ENCODE results near the gene ENAH. TPM values are rescaled to one million over a fixed set of nuclear protein-coding genes. Genes with fewer than 3 reads are reported as not detected.

Gene ENAH
- total and polyA plus RNA-seq, 9 of the 15 experiments (the other 6 are each of a cell fraction or from before 2014, with no cell fraction given) = 0.03 to 1.2 (median 0.15) TPM

DNA sequence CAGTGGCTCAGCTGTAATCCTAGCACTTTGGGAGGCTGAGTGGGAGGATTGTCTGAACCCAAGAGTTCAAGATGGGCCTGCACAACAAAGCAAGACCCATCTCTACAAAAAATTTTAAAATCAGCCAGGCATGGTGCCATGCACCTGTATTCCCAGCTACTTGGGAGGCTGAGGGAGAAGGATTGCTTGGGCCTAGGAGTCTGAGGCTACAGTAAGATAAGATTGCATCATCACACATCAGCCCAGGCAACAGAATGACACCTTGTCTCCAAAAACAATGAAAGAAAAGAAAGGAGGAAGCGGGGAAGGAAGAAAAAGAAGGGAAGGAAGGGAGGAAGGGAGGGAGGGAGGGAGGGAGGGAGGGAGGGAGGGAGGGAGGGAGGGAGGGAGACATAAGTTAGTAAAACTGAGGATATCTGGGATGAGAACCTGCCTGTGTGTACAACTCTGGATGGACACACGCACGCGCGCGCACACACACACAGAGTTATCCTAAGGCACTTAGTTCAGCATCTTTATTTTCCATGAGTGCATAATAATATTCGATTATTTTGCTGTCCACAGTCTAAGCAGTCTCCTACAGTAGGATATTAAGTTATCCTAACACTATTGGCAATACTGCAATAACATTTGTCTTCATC is 132.2 kb downstream of the ENAH start (continued):
- TF ChIP-seq PCBP2 (IDR thresholded peaks at IDR 0.05; ENCODE audit: low read depth, low read length, poor library complexity, severe bottlenecking) (peak; percentile 73), JUND (IDR thresholded peaks at IDR 0.05; ENCODE audit: borderline replicate concordance, low read depth, low read length) (no peak), JUND (tag; IDR thresholded peaks at IDR 0.05; ENCODE audit: borderline replicate concordance, low read depth, low read length) (no peak), ATF7 (IDR thresholded peaks at IDR 0.05) (no peak)

- Histone ChIP-seq H2AFZ (ENCODE audit: low read depth, low read length) (no peak overlapping the region), H3K4me1 (replicated peaks in 1 of 2; ENCODE audit: control insufficient read depth in 2 of 2, insufficient read depth in 2 of 2, low read length in 2 of 2) (no peaks in the 10 kb centered on the region), H3K27ac (ENCODE audit: extremely low read depth, low read depth, low read length) (no peak overlapping the region), H3K36me3 (ENCODE audit: control insufficient read depth, insufficient read depth, low read length) (no peaks in the 10 kb centered on the region), H3K79me2 (ENCODE audit: control insufficient read depth, insufficient read depth, low read length) (no peaks in the 10 kb centered on the region; the same call in 2 of the 3 replicates), H3K27me3 (ENCODE audit: control insufficient read depth in 2 of 2, insufficient read depth in 2 of 2, low read length in 2 of 2) (peaks cover 18 to 24% of the 10 kb centered on the region in 2 experiments), H4K20me1 (replicated peaks; ENCODE audit: control insufficient read depth, insufficient read depth, low read length) (no peaks in the 10 kb centered on the region), H3K4me3 (no peak overlapping the region), H3K9ac (ENCODE audit: insufficient read depth in 1 of 2, low read depth in 2 of 2, low read length in 2 of 2) (no peak overlapping the region), H3K9me1 (ENCODE audit: control insufficient read depth, insufficient read depth, low read length) (no peaks in the 10 kb centered on the region), H3K4me2 (ENCODE audit: insufficient read depth, low read length) (no peak overlapping the region), H3K9me3 (replicated peaks; ENCODE audit: control insufficient read depth, insufficient read depth, low read depth, low read length) (no peaks in the 10 kb centered on the region)
- WGBS (ENCODE audit: insufficient coverage, low coverage, missing lambda C conversion rate) = 7% methylated on average over 19 of the region's 19 CpGs
- FAIRE-seq = no peak
- no peak for ATAC-seq
- intact Hi-C loops (cut with micrococcal nuclease) = no loop called here
- POLR2A ChIA-PET = interaction anchor here (0.7 to 2.9 kb wide), 2 partner anchors 10 to 271 kb away, joined by 4 to 14 read pairs; no protein-coding TSS in a partner anchor
- BruUV-seq (replicated peaks) = no TSS peak
- in situ Hi-C loops (cut with MboI) = no loop called here
- DNase-seq (ENCODE audit: extremely low read depth in 1 of 4, low spot score in 3 of 4) = no peak
- CTCF ChIA-PET (ENCODE audit: low intra/inter-chr PET ratio) = no interaction called here
- TF ChIP-seq BMI1 (IDR thresholded peaks at IDR 0.05; ENCODE audit: low read length) (0 out of 2 replicates have a peak, but pooled peaks have one; percentile 11), CREB1 (IDR thresholded peaks at IDR 0.05) (no peak), CREB1 (CRISPR knock-in tag; IDR thresholded peaks at IDR 0.05) (no peak), GABPB1 (CRISPR knock-in tag; IDR thresholded peaks at IDR 0.05) (no peak), EP300 (IDR thresholded peaks at IDR 0.05; ENCODE audit: low read length) (no peak)
- TF ChIP-seq, protein P1, sequence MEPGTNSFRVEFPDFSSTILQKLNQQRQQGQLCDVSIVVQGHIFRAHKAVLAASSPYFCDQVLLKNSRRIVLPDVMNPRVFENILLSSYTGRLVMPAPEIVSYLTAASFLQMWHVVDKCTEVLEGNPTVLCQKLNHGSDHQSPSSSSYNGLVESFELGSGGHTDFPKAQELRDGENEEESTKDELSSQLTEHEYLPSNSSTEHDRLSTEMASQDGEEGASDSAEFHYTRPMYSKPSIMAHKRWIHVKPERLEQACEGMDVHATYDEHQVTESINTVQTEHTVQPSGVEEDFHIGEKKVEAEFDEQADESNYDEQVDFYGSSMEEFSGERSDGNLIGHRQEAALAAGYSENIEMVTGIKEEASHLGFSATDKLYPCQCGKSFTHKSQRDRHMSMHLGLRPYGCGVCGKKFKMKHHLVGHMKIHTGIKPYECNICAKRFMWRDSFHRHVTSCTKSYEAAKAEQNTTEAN (CRISPR knock-in tag; IDR thresholded peaks at IDR 0.05) = no peak
Observed at GRCh38 chr1:225519166-225519863, 133.6 kb downstream of the ENAH start.
